GM18505 (cell line): ENCODE data around the gene PNMA8A.
"Not testable (repeated sequence)": the region's sequence is repeated elsewhere in the genome, so short reads cannot be mapped to it uniquely, and the experiment has no call there.

ENCODE experiments used
- ATAC-seq: cut with Tn5 transposase; IDR thresholded peaks from one replicate; pipeline ENCODE4 v1.9.1; 2021; ENCODE audit not compliant: unreplicated experiment
- POLR2A ChIP-seq: IDR thresholded peaks from 4 replicates; pipeline ENCODE4 v1.6.1; 2011; ENCODE audit warnings: borderline replicate concordance; ENCODE audit not compliant: insufficient read depth, insufficient read length; ENCODE audit errors: extremely low read depth

Gene PNMA8A

DNA sequence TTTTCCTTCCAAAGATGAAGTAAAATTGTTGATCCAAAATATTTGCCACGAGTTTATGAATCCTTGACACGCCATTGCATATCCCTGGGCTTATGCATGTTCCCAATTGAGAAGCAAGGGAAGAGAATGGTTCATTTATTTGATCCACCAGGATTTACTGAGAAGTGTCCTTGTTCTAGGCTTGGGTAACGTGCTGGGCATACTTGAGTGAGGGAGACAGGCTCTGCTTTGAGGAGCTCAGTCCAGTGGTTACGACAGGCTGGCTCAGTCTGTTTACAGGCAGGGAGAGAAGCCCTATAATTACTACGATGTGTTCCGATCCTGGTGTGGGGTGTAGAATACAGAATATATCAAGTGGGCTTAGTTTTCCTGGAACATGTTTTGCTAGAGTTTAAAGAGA, 36.4 kb downstream of the PNMA8A start:
- no peak for ATAC-seq
- TF ChIP-seq POLR2A, result no peak

DNA sequence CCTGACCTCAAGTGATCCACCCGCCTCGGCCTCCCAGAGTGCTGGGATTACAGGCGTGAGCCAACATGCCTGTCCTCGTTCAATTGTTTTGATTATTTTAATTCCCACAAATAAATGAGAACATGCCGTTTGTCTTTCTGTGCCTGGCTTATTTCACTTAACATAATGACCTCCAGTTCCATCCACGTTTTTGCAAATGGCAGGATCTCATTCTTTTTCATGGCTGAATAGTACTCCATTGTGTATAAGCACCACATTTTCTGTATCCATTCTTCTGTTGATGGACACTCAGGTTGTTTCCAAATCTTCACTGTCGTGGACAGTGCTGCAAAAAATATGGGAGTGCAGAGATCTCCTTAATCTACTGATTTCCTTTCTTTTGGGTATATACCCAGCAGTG, 37.9 kb downstream of the PNMA8A start:
- not testable (repeated sequence) for ATAC-seq

DNA sequence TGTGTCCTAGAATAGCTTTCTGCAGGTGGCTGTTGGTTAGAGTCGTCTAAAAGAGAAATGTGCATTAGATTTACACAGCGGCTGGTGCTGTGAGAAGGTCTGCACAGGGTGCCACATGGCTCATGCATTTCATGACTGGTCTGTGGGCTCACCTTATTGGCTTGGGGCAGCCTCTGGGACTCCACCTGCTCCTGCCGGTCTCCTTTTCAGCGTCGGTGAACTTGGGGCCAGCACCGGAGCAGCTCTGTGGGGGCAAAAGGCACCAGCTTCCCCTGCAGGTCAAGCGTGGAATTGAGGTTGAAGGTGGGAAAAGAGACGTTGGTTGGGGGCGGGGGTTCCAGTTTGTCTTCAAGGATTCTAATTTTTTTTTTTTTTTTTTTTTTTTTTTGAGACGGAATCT, 39.5 kb downstream of the PNMA8A start:
- no peak for TF ChIP-seq POLR2A
- no peak for ATAC-seq

DNA sequence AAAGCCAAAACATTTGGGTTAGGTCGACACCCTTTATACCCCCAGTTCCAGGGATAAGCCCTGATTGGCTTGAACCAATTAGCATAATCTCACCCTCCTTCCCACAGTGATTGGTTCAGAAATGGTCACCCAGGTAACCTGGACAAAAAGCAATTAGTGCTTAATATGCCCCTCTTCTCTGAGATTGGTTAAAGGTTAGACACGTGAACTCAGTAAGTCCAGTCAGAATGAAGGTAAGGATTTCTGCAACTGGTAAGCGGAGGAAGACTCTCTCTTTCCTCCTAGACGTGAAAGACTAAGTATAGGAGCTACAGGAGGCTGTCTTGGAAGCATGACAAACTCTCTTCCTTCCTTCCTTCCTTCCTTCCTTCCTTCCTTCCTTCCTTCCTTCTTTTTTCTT, 41.4 kb downstream of the PNMA8A start:
- no peak for ATAC-seq
- TF ChIP-seq POLR2A, result no peak

DNA sequence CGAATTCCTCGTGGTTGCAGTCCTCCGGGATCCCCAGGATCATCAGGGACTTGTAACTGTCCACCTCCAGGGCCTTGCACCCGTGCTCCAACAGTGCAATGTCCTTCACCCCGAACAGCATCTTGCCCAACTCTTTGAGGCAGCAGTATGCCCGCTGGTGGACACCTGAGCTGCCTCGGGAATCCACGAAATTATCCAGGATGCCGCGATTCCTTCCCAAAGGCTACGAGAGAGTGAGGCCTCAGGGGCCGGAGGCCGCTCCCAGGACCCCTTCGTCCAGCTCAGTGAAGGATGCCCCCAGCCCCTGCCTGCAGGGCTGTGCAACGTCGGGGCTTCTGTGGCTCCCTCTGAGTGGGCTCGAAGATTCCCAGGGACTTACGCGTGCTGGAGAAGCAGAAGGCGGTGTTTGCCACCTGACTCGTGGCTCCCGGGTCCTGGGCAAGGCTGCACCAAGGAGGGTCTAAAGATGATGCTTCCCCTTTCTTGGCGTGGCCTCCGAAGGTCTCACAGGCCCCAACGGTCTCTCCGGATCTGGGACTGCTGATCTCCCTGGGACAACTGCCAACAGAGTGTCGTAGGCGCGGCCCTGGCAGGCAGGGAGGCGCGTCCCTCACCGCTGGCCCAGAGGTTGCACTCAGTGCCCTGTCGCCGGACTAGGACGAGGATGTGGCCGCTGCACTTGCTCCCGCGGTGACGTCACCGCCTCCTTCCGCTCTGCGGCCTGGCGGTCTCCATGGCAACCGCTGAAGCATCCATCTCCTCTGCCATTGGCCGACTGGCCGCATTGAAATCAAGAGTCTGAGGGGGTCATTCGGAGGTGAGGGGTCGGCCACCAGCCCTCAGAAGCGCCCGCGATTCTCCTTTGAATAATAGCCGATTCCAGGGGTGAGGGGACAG, 42.9 kb downstream of the PNMA8A start, which contains the start of gene PNMA8C:
Gene PNMA8C (minus strand): TSS at position 698 of the 897 bp plus-strand sequence. CDS start 577 bp downstream, at position 121.
- no peak for TF ChIP-seq POLR2A
- no peak for ATAC-seq

DNA sequence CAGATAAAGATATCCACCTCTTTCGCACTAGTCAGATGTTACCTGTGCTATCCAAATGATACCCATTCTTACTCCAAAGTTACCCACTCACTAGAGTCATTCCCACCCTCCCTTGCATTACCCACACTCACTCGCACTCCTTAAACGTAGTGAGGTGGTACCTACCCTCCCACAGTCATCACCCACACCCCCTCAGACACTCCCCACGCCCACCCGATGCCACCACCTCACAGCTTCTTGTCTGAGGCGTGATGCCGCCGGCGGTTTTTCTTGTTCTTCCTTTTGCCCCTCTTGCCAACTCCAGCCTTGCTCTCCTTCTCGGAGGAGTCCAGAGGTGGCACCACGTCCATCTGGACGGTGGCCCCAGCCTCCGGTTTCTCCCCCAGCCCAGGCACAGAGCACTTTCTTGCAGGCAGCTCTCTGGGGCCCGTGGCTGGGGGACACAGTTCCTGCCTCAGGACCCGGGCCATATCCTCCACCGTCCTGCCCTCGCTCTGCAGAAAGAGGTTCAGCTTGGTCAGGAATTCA, 43.8 kb downstream of the PNMA8A start:
- no peak for TF ChIP-seq POLR2A
- ATAC-seq, result no peak

DNA sequence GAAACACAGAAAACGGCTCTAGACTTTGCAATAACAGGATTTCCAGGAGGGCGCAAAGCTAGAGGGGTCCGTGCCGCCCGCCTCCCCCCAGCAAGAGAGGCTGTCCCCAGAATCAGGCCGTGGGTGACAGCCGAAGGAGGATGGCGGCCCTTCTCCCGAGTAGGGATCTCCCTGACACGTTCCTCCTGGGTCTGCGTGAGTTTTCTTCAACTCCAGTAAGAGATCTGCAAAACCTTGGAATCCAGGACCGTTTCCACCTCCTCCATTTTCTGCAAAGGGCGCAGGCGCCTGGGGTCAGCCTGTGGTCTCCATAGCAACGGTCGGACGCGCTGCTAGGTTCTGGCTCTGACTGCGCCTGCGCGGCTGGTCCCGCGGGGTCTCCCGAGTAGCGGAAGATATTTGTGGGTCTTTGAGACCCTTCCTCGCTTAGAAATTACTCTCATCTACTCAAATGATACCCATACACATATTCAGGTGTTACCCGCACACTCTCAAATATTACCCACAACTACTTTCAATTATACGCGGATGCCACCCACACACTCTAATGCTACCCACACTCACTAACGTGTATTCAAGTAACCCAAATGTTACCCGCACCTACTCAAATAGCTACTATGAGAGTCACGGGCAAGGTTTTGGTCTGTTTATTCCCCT, 44.7 kb downstream of the PNMA8A start:
- no peak for TF ChIP-seq POLR2A
- no peak for ATAC-seq

DNA sequence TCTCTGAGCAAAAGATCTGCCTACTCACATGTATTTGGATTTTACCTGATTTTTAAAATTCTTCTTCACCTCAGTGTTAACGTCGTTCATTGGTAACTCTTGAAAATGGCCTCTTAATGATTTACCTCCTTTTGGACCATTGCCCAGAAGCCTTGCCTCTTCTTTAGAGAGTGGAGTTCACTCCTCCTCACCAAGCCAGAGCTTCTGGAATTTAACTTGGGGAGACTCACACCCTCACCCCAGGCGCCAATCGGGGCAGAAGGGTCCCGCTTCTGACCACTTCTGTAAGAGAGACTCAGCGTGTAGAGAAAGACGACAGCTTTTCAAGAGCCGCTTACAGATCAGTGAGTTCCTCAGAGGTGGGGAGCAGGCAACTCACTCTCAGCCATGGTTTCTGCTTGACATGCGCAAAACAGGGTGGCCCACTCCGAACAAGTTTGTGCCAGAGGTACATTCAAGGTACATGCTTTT, 45.3 kb downstream of the PNMA8A start:
- no peak for ATAC-seq
- no peak for TF ChIP-seq POLR2A

DNA sequence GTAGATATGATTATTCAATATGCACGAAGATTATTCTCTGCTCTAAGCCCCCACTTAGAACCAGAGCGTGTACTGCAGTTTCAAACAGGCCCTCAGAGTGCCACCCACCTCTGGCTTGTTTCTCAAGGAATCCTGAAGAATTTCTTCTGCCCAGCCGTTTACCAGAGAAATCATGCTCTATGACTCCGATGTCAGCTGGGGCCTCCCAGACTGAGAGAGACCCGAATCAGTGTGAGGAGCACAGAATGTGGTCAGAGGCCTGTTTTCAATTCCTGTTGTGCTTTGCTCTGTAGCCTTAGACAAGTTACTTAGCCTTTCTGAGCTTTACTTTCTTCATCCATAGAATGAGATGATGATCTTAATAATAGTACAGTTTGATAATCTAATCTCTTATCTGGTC, 48.2 kb downstream of the PNMA8A start:
- no peak for ATAC-seq
- TF ChIP-seq POLR2A, result no peak

DNA sequence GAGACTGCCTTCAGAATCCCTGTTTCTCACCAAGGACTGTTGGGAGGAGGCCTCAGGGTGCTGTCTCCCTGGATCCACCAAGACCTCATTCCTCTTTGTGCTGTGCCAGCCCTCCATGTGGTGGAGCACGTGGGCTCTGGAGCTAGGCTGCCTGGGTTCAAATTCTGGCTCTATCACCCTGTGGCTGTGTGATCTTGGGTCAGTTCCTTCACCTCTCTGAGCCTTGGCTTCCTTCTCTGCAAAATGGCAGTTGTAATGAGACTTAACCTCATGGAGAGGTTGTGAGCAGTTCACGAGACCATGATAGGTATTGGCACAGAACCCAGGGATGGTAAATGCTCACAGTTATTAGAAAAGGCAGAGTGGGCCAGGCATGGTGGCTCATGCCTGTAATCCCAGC, 49.0 kb downstream of the PNMA8A start:
- ATAC-seq, result no peak
- no peak for TF ChIP-seq POLR2A

DNA sequence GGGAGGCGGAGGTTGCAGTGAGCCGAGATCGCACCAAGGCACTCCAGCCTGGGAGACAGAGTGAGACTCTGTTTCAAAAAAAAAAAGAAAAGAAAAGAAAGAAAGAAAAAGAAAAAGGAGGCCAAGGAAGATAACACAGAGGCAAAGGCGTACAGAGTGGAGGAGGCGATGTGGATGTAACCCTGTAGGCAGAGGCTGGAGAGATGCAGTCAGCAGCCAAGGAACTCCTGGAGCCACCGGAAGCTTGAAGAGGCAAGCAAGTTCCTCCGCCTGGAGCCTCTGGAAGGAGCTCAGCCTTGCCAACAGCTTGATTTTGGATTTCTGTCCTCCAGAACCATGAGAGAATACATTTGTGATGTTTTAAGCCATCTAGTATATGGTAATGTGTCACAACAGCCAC, 51.3 kb downstream of the PNMA8A start:
- no peak for ATAC-seq
- TF ChIP-seq POLR2A, result no peak
